HEK293 (cell line): Measurements from ENCODE around the gene ZNF469.

Experiments
- CTCF ChIA-PET: fragments of 350-600 bp; formaldehyde crosslinking; extraction: SDS; loops from one replicate; lab custom pipeline; 2021; ENCODE audit warnings: antibody characterized with exemption; lab: Yijun Ruan, JAX
- POLR2A ChIA-PET: fragments of 300-600 bp; formaldehyde crosslinking; extraction: SDS; loops from one replicate; lab custom pipeline; 2020; ENCODE audit warnings: antibody characterized with exemption, inconsistent platforms; lab: Yijun Ruan, JAX
- H3K27ac ChIP-seq: fragments of 200-500 bp; sonication (Bioruptor generic); 2 replicates; pipeline ENCODE4 v1.5.1; 2014; ENCODE audit warnings: low read depth, low read length, control low read depth, inconsistent platforms; ENCODE audit errors: extremely low read depth
- H3K36me3 ChIP-seq, 2 experiments: fragments of 200-500 bp in 1 of 2; sonication (Bioruptor generic) in 1 of 2; 1 replicate in 1 of 2; 2 replicates in 1 of 2; pipeline ENCODE4 v1.5.1; 2014 to 2017; ENCODE audit warnings: inconsistent platforms in 2 of 2, low read length in 2 of 2; ENCODE audit not compliant: control insufficient read depth in 2 of 2, insufficient read depth in 1 of 2
- H3K4me1 ChIP-seq: fragments of 200-500 bp; sonication (Bioruptor generic); 2 replicates; pipeline ENCODE4 v1.5.1; 2014; ENCODE audit warnings: mild to moderate bottlenecking, low read length, inconsistent platforms; ENCODE audit not compliant: control insufficient read depth, insufficient read depth
- H3K4me3 ChIP-seq: 2 replicates; pipeline ENCODE4 v1.5.1; 2011; ENCODE audit warnings: low read depth, mild to moderate bottlenecking, control low read depth, low read length, moderate library complexity
- H3K9me3 ChIP-seq: fragments of 200-500 bp; sonication (Bioruptor generic); 2 replicates; pipeline ENCODE4 v1.5.1; 2014; ENCODE audit warnings: low read depth, low read length, inconsistent platforms; ENCODE audit not compliant: control insufficient read depth, insufficient read depth
- INSM2 ChIP-seq: fragments of 450-650 bp; formaldehyde crosslinking; IDR thresholded peaks from 2 replicates; pipeline ENCODE4 v1.5.1; 2016; ENCODE audit warnings: missing biosample characterization, missing genetic modification characterization
- PRDM10 ChIP-seq: fragments of 450-650 bp; formaldehyde crosslinking; IDR thresholded peaks from 2 replicates; pipeline ENCODE4 v1.5.1; 2016; ENCODE audit warnings: missing biosample characterization, missing genetic modification characterization
- PRDM2 ChIP-seq: fragments of 450-650 bp; formaldehyde crosslinking; IDR thresholded peaks from 2 replicates; pipeline ENCODE4 v1.5.1; 2016; ENCODE audit warnings: missing biosample characterization, missing genetic modification characterization, borderline replicate concordance
- SP2 ChIP-seq: fragments of 450-650 bp; formaldehyde crosslinking; IDR thresholded peaks from 2 replicates; pipeline ENCODE4 v1.5.1; 2016; ENCODE audit warnings: missing biosample characterization, missing genetic modification characterization
- ZBTB1 ChIP-seq: fragments of 450-650 bp; formaldehyde crosslinking; IDR thresholded peaks from 2 replicates; pipeline ENCODE4 v1.5.1; 2016; ENCODE audit warnings: missing biosample characterization, missing genetic modification characterization
- ZBTB7A ChIP-seq: fragments of 450-650 bp; formaldehyde crosslinking; IDR thresholded peaks from 2 replicates; pipeline ENCODE4 v1.5.1; 2016; ENCODE audit warnings: low read depth, missing biosample characterization, missing genetic modification characterization
- ZNF184 ChIP-seq: fragments of 450-650 bp; IDR thresholded peaks from 2 replicates; pipeline ENCODE4 v1.5.1; 2018; ENCODE audit warnings: missing biosample characterization, mild to moderate bottlenecking, missing genetic modification characterization
- ZNF202 ChIP-seq: fragments of 450-650 bp; formaldehyde crosslinking; IDR thresholded peaks from 2 replicates; pipeline ENCODE4 v1.5.1; 2016; ENCODE audit warnings: missing biosample characterization, missing genetic modification characterization, borderline replicate concordance
- ZNF23 ChIP-seq: fragments of 450-650 bp; formaldehyde crosslinking; IDR thresholded peaks from 2 replicates; pipeline ENCODE4 v1.5.1; 2016; ENCODE audit warnings: missing biosample characterization, missing genetic modification characterization, borderline replicate concordance
- ZNF366 ChIP-seq: fragments of 450-650 bp; formaldehyde crosslinking; conservative IDR thresholded peaks from 2 replicates; pipeline ENCODE4 v1.5.1; 2016; ENCODE audit warnings: missing biosample characterization, missing genetic modification characterization
- ZNF426 ChIP-seq: fragments of 450-650 bp; formaldehyde crosslinking; IDR thresholded peaks from 2 replicates; pipeline ENCODE4 v1.5.1; 2017; ENCODE audit warnings: missing biosample characterization, missing genetic modification characterization, mild to moderate bottlenecking, inconsistent platforms, moderate library complexity
- ZNF529 ChIP-seq: fragments of 450-650 bp; formaldehyde crosslinking; IDR thresholded peaks from 2 replicates; pipeline ENCODE4 v1.5.1; 2017; ENCODE audit warnings: missing genetic modification characterization, missing biosample characterization; ENCODE audit not compliant: insufficient replicate concordance
- ZNF623 ChIP-seq: fragments of 450-650 bp; formaldehyde crosslinking; IDR thresholded peaks from 2 replicates; pipeline ENCODE4 v1.5.1; 2016; ENCODE audit warnings: missing biosample characterization, missing genetic modification characterization
- ZNF626 ChIP-seq: fragments of 450-650 bp; sonication (Bioruptor Pico); formaldehyde crosslinking; IDR thresholded peaks from 2 replicates; pipeline ENCODE4 v1.5.1; 2018; ENCODE audit warnings: missing biosample characterization, missing genetic modification characterization, inconsistent platforms
- ZNF658 ChIP-seq: fragments of 450-650 bp; formaldehyde crosslinking; IDR thresholded peaks from 2 replicates; pipeline ENCODE4; 2016; ENCODE audit warnings: missing biosample characterization, missing genetic modification characterization
- ZNF768 ChIP-seq: fragments of 450-650 bp; formaldehyde crosslinking; IDR thresholded peaks from 2 replicates; pipeline ENCODE4 v1.5.1; 2018; ENCODE audit warnings: missing biosample characterization, mild to moderate bottlenecking, missing genetic modification characterization

ZNF469 gene

GRCh38 chr16:88418869-88419268, 36.1 kb downstream of the ZNF469 start:
- Histone ChIP-seq H3K36me3 (no peaks in the 10 kb centered on the region), H3K4me1 (no peaks in the 10 kb centered on the region), H3K9me3 (no peaks in the 10 kb centered on the region), H3K4me3 (no peak overlapping the region), H3K27ac (no peak overlapping the region)
- no peak for TF ChIP-seq ZNF23 (tag by site-specific recombination)
- TF ChIP-seq ZNF366: no peak
- no peak for TF ChIP-seq PRDM2 (tag by site-specific recombination)
- no peak for TF ChIP-seq PRDM10 (tag by site-specific recombination)
- no peak for TF ChIP-seq SP2 (tag by site-specific recombination)
- TF ChIP-seq ZBTB1: no peak
- no peak for TF ChIP-seq ZNF202 (tag by site-specific recombination)
- no peak for TF ChIP-seq ZNF623 (tag by site-specific recombination)
- TF ChIP-seq ZNF626 (tag by site-specific recombination): no peak
- TF ChIP-seq ZNF658: no peak
- TF ChIP-seq ZNF426 (tag by site-specific recombination): no peak
- TF ChIP-seq ZBTB7A: no peak
- CTCF ChIA-PET: no interaction called here
- POLR2A ChIA-PET: no interaction called here

- Histone ChIP-seq H3K36me3 (no peaks in the 10 kb centered on the region), H3K4me3 (no peak overlapping the region), H3K9me3 (no peaks in the 10 kb centered on the region), H3K27ac (no peak overlapping the region), H3K4me1 (no peaks in the 10 kb centered on the region)
- peak; percentile 42; the same call in 1 of the 2 replicates for TF ChIP-seq ZNF768 (tag by site-specific recombination)
- TF ChIP-seq ZNF184 (tag by site-specific recombination): no peak
- TF ChIP-seq ZNF529: no peak
- no peak for TF ChIP-seq INSM2 (tag by site-specific recombination)
- CTCF ChIA-PET: interaction anchor here (0.6 kb wide), 1 partner anchor 464 kb away, joined by 3 read pairs; no protein-coding TSS in a partner anchor
- POLR2A ChIA-PET: no interaction called here
These were observed 37.0 kb downstream of the ZNF469 start for GRCh38 chr16:88419790-88420189.
